ENCODE data around the gene SZRD1. TPM values are rescaled to one million over a fixed set of nuclear protein-coding genes. Genes with fewer than 3 reads are reported as not detected.
A peak's percentile ranks its signal among the peaks of the same experiment; 100 is the strongest.

Gene SZRD1
- total RNA-seq, 2 donors from 2014 or later, result 172 to 204 TPM

GRCh38 chr1:16378443-16378842, 11.4 kb downstream of the SZRD1 start:
- no peaks in the 10 kb centered on the region for H3K27me3 Mint-ChIP-seq
- no peaks in the 10 kb centered on the region for H3K9me3 Mint-ChIP-seq
- H3K36me3 Mint-ChIP-seq (ENCODE audit: low read depth), result peaks cover 83% of the 10 kb centered on the region
- no peak overlapping the region for H3K27ac Mint-ChIP-seq
- no peak overlapping the region for H3K4me3 Mint-ChIP-seq
- H3K4me1 Mint-ChIP-seq, result peaks cover 38% of the 10 kb centered on the region
- no peak for ATAC-seq (replicated peaks)

DNA sequence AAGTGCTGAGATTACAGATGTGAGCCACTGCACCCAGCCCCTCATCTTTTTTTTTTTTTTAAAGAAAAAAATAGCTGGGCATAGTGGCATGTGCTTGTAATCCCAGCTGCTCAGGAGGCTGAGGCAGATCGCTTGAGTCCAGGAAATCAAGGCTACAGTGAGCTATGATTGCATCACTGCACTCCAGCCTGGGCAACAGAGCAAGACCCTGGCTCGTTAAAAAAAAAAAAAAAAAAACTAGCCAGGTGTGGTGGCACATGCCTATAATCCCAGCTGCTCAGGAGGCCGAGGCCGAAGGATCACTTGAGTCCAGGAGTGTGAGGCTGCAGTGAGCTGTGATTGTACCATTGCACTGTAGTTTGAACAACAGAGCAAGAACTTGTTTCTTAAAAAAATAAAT, 13.8 kb downstream of the SZRD1 start:
- Mint-ChIP-seq H3K4me1 (peaks cover 45% of the 10 kb centered on the region), H3K27ac (no peak overlapping the region), H3K27me3 (no peaks in the 10 kb centered on the region), H3K36me3 (ENCODE audit: low read depth) (peaks cover 81% of the 10 kb centered on the region), H3K4me3 (no peak overlapping the region), H3K9me3 (no peaks in the 10 kb centered on the region)
- ATAC-seq (replicated peaks), result no peak

DNA sequence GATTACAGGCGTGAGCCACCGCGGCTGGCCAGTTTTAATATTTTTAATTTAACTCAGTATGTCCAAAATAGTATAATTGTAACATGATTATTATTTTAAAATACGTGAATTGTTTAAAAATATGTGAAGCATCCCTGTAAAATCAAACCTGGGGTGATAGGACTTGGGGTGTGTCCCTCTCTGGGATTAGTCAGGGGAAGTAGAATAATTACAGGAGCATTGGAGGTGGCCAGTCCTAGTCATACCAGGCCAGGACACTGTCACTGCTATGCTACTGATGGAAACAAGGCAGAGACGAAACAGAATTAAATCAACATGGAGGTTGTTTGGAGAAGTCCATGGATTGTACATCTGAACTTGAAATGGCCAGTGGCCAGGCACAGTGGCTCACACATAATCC, 16.8 kb downstream of the SZRD1 start:
- Mint-ChIP-seq H3K9me3 (no peaks in the 10 kb centered on the region), H3K36me3 (ENCODE audit: low read depth) (peaks cover 64% of the 10 kb centered on the region), H3K4me3 (peak overlapping the region; percentile 77), H3K4me1 (peaks cover 51% of the 10 kb centered on the region), H3K27ac (peak overlapping the region; percentile 65), H3K27me3 (no peaks in the 10 kb centered on the region)
- peak; percentile 33 for ATAC-seq (replicated peaks)

DNA sequence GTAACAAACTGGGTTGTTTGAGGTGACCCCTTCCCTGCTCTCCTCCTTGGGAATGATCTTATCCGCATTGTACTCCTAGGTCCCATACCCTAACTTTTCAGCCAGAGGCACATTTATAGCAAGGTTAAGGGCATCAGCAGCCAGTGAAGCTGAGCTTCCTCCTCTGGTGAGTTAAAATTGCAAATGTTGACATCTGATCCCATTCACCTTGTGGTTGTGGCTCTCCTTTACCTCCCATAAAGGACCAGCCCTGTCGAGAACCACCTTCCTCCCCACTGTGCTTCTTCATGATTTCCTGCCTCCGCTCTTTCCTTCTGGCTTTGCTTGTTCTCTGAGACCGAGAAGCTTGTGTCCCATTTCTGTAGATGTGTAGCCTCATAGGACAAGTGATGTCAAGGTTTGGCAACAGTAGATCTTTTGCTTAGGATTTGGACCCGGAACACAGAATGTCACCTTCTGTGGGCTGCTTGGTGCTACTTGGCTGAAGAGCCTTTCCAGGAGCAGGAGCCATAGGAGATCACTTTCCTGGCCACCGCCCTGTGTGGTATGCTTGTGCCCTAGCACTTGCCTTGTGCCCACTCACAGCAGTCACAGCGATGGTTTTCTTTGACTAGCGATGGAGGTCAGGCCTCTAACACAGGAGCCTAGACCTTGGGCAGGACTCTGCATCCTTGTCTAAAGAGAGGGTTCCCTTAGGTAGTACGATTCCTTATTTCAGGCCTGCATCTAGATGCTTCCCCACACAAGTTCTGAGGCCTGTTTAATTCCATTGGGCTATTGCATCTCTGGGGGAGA, 18.8 kb downstream of the SZRD1 start:
- ATAC-seq (replicated peaks), result peak; percentile 1
- peaks cover 56% of the 10 kb centered on the region for H3K4me1 Mint-ChIP-seq
- H3K27me3 Mint-ChIP-seq, result no peaks in the 10 kb centered on the region
- H3K36me3 Mint-ChIP-seq (ENCODE audit: low read depth), result peaks cover 62% of the 10 kb centered on the region
- peak overlapping the region; percentile 42 for H3K27ac Mint-ChIP-seq
- H3K4me3 Mint-ChIP-seq, result peak overlapping the region; percentile 77
- H3K9me3 Mint-ChIP-seq, result no peaks in the 10 kb centered on the region

DNA sequence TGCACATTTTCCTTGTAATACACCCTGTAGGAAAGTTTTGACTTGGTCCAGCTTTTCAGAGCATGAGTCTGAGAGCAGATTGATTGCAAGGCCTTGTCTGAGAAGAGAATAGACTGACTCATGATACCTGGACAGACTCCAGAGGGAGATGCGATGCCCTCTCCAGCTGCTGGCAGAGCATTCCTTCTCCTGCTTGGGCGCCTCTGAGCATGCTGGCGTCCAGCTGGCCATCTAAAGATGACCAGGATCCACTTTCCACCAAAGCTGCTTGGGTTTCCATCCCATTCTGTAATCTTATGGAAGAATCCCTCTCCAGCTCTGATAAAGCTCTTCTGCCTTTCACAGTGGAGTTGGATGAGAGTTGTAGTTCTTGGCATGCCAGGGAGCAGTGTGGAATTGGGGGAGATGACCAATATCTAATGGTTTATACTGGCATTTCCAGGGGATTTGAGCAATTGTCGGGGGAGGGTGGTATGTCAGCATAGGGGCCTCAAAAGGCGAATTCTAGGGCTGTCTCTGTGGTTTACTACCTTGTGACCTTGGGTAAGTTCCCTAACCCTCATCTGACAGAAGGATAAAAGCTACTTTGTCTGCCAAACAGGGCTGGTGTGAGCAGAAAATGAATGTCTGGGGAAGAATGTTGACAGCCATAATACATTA, 19.5 kb downstream of the SZRD1 start:
- ATAC-seq (replicated peaks), result peak; percentile 46
- Mint-ChIP-seq H3K36me3 (ENCODE audit: low read depth) (peaks cover 62% of the 10 kb centered on the region), H3K9me3 (no peaks in the 10 kb centered on the region), H3K27ac (peak overlapping the region; percentile 56), H3K4me3 (peak overlapping the region; percentile 77), H3K27me3 (no peaks in the 10 kb centered on the region), H3K4me1 (peaks cover 63% of the 10 kb centered on the region)

GRCh38 chr1:16387201-16388188, 20.5 kb downstream of the SZRD1 start:
- Mint-ChIP-seq H3K27me3 (no peaks in the 10 kb centered on the region), H3K4me1 (peaks cover 65% of the 10 kb centered on the region), H3K27ac (peak overlapping the region; percentile 56), H3K4me3 (peak overlapping the region; percentile 77), H3K36me3 (ENCODE audit: low read depth) (peaks cover 64% of the 10 kb centered on the region), H3K9me3 (no peaks in the 10 kb centered on the region)
- peak; percentile 32 for ATAC-seq (replicated peaks)

DNA sequence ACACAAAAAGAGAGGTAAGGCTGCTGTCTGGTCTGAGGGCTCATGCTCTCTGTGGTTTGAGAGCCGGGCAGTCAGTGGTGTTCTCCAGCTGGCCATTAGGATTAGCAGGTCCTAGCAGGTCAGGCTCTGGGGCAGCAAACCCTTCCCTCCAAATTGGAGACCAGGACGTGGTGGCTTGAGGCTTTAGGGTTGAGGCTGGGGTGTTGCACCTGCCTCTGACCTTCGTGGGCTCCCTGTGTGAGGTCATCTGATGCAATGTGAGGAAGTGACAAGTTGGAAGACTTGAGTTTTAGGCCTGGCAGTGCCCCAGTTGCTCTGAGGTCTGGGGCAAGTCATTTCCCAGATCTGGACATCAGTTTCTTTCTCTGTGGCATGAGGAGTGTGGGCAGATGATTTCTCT, 24.4 kb downstream of the SZRD1 start:
- Mint-ChIP-seq H3K4me1 (peaks cover 42% of the 10 kb centered on the region), H3K9me3 (no peaks in the 10 kb centered on the region), H3K4me3 (peak overlapping the region; percentile 23), H3K36me3 (ENCODE audit: low read depth) (peaks cover 71% of the 10 kb centered on the region), H3K27ac (peak overlapping the region; percentile 78), H3K27me3 (no peaks in the 10 kb centered on the region)
- ATAC-seq (replicated peaks), result peak; percentile 52

- no peak for ATAC-seq (replicated peaks)
- H3K4me3 Mint-ChIP-seq, result no peak overlapping the region
- H3K36me3 Mint-ChIP-seq (ENCODE audit: low read depth), result peaks cover 85% of the 10 kb centered on the region
- no peaks in the 10 kb centered on the region for H3K27me3 Mint-ChIP-seq
- peak overlapping the region; percentile 78 for H3K27ac Mint-ChIP-seq
- H3K9me3 Mint-ChIP-seq, result no peaks in the 10 kb centered on the region
- peaks cover 32% of the 10 kb centered on the region for H3K4me1 Mint-ChIP-seq
Measured at GRCh38 chr1:16392740-16393569, 25.9 kb downstream of the SZRD1 start.

- ATAC-seq (replicated peaks), result no peak
- H3K27ac Mint-ChIP-seq, result no peak overlapping the region
Measured at GRCh38 chr1:16393570-16394521, 26.8 kb downstream of the SZRD1 start.

DNA sequence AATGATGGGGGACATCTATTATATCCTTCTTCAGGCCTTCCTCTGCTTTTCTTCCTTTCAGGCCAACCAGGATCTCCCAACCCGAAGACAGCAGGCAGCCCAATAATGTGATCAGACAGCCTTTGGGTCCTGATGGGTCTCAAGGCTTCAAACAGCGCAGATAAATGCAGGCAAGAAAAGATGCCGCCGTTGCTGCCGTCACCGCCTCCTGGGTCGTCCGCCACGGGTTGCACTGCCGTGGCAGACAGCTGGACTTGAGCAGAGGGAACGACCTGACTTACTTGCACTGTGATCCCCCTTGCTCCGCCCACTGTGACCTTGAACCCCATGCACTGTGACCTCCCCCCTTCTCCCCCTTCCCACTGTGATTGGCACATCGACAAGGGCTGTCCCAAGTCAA, 27.9 kb downstream of the SZRD1 start:
- no peak for ATAC-seq (replicated peaks)
- H3K4me3 Mint-ChIP-seq, result no peak overlapping the region
- H3K27me3 Mint-ChIP-seq, result no peaks in the 10 kb centered on the region
- H3K9me3 Mint-ChIP-seq, result no peaks in the 10 kb centered on the region
- no peak overlapping the region for H3K27ac Mint-ChIP-seq
- H3K36me3 Mint-ChIP-seq (ENCODE audit: low read depth), result peaks cover 96% of the 10 kb centered on the region
- peaks cover 30% of the 10 kb centered on the region for H3K4me1 Mint-ChIP-seq

More at GRCh38 chr1:16393570-16394521, 26.8 kb downstream of the SZRD1 start:
- Mint-ChIP-seq H3K4me3 (no peak overlapping the region), H3K9me3 (no peaks in the 10 kb centered on the region), H3K4me1 (peaks cover 32% of the 10 kb centered on the region), H3K27me3 (no peaks in the 10 kb centered on the region), H3K36me3 (ENCODE audit: low read depth) (peaks cover 88% of the 10 kb centered on the region)

- no peaks in the 10 kb centered on the region for H3K9me3 Mint-ChIP-seq
- ATAC-seq (replicated peaks), result no peak
- peaks cover 81% of the 10 kb centered on the region for H3K36me3 Mint-ChIP-seq (ENCODE audit: low read depth)
- peak overlapping the region; percentile 46 for H3K27ac Mint-ChIP-seq
- peaks cover 14% of the 10 kb centered on the region for H3K4me1 Mint-ChIP-seq
- H3K4me3 Mint-ChIP-seq, result no peak overlapping the region
- no peaks in the 10 kb centered on the region for H3K27me3 Mint-ChIP-seq
Measured at GRCh38 chr1:16396591-16396990, 29.5 kb downstream of the SZRD1 start.

- no peak overlapping the region for H3K4me3 Mint-ChIP-seq
- ATAC-seq (replicated peaks), result no peak
- H3K36me3 Mint-ChIP-seq (ENCODE audit: low read depth), result peaks cover 76% of the 10 kb centered on the region
- no peaks in the 10 kb centered on the region for H3K27me3 Mint-ChIP-seq
- peak overlapping the region; percentile 52 for H3K27ac Mint-ChIP-seq
- no peaks in the 10 kb centered on the region for H3K9me3 Mint-ChIP-seq
- H3K4me1 Mint-ChIP-seq, result peaks cover 11% of the 10 kb centered on the region
Measured at GRCh38 chr1:16397120-16397519, 30.1 kb downstream of the SZRD1 start.
